OCI-M2 (cell line): ENCODE data around the gene FBXL7.

ENCODE experiments used
- DNase-seq: peaks from one replicate; lab custom pipeline; 2025; ENCODE audit not compliant: unreplicated experiment; lab: John Stamatoyannopoulos, UW

FBXL7 gene

DNA sequence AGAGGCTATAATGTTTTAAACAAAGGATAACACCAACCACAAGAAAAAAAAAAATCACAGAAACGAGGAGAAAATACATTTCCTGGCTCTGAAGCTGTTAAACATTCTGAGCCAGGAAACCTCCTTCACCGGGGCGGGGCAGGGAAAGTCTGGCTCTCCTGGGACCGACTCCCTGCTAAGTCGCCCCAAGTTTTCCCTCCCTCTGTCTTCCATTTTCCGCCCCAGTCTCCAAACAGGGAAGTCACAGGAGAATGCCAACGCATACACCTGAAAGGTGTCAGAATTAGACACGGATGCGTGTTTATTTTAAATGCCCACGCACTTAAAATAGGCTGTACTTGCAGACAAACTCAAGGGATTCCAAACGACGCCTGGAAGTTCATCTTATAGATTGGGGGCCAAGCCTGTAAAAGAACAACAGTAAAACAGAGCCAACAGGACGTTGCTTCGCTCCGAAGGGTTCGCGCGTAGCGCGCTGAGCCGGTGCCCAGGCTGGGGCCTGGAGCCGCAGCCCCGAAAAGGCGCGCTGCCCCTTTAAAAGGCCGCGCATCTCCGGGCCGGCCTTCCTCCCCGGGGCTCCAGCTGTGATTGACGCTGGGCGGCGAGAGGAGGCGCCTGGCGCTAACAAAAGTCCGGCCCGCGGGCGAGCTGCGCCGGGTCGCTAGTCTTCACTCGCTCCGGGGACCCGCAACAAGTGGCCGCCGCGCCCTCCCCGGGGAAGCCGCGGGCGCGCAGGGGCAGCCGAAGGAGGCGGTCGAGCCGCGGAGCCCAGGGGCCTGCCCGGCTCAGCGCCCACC is at the start of gene FBXL7:
TSS of gene FBXL7 (plus strand) at position 653 of the 797 bp plus-strand sequence.
- no peak for DNase-seq

DNA sequence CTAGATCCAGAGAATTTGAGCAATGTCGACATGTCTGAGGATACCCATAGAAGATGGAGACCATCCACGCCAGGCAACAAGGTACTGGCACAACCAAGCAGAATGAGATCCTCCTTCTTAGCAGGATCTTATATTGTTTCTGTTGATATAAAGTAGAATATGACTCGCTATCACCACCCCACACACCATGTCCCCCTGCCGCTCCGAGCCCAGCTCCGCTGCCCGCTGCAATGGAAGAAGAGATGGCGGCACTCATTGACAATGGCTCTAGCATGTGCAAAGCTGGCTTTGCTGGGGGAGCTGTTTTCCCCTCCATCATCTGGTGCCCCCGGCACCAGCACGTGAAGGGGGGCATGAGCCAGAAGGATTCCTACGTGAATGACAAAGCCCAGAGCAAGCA is 49.5 kb upstream of the FBXL7 start:
- no peak for DNase-seq

DNA sequence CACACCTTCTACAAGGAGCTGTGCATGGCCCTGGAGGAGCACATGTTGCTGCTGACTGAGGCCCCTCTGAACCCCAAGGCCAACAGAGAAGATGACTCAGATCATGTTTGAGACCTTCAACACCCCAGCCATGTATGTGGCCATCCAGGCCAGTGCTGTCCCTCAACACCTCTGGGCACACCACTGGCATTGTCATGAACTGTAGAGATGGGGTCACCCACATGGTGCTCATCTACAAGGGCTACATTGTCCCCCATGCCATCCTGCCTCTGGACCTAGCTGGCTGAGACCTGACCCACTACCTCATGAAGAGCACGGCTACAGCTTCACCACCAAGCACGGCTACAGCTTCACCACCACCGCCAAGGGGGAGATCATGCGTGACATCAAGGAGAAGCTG is 49.0 kb upstream of the FBXL7 start:
- no peak for DNase-seq

DNA sequence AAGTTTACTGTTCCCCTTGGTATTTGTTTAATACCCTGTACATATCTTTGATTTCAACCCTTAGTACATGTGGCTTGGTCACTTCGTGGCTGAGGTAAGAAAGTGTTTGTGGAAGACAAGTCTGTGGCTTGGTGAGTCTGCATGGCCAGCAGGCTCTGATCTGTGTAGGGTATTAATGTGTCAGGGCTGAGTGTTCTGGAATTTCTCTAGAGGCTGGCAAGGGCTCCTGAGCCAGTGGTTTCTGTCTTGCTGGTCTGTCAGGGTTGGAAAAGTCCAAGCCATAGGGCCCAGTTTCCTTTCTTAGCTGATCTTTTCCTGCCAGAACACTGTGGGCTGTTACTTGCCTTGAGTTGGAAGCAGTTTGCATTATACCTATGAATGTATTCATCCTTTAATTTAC is 48.0 kb upstream of the FBXL7 start:
- DNase-seq, result no peak

DNA sequence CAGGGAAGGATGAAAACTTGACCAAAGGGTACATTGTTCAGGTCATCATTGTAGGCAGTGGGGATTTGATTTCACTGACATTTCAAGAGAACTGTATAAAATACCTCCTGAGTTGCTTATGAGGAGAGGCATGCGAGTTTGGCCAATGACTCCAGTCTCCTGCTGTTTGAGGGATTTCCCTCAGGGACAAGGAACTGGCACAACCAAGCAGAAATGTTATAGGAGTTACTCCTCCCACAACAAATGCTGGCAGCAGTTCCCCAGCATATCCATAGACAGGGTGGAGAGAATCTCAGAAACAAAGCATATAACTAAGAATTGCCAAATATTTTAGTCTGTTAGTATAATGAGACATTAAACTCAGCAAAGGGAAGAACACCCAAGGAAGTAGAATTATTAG is 47.2 kb upstream of the FBXL7 start:
- no peak for DNase-seq

DNA sequence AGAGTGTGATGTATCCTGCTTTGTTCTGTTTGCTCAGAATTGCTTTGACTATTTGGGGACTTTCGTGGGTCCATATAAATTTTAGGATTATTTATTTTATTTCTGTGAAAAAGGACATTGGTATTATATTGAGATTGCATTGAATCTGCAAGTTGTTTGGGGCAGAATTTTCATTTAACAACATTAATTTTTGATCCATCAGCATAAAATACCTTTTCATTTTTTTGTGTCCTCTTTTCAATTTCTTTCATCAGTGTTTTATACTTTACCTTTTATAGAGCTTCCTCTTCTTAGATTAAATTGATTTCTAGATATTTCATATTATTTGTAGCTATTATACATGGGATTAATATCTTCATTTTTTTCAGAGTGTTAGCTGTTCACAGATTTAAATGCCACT is 40.8 kb upstream of the FBXL7 start:
- no peak for DNase-seq

DNA sequence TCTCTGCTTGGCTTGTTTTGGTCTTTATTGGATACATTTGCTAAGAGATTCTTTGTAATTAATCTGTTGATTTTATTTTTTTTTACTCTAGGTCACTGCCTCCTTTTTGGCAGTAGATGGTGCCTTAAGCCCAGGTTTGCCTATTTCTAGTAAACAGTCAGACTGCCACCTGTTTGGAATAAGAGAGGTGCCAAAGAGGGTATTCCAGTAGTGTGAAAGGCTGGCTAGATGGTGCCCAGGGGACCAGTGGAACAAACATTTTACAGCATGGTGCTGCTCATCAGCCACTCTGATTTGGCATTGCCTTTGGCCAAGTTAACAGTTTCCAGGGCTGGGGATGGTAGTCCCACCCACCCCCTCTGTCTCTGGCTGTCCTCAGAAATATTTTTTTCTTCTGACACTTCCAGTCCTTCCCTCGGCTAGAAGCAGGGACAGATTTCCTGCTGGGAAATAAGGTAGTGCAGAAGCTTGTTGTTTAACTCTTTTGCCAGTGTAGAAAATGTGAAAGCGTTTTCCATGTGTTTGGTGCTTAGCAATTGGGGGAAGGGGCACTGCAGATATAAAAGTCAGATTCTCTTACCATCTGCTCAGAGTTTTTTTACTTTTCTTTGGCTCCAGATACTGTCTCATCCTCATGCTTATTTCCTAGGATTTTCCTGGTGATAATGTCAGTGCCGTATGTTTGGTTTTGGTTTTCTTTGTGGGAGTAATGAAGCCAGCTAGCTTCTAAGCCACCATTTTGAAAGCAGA is 36.6 kb upstream of the FBXL7 start:
- DNase-seq, result no peak

DNA sequence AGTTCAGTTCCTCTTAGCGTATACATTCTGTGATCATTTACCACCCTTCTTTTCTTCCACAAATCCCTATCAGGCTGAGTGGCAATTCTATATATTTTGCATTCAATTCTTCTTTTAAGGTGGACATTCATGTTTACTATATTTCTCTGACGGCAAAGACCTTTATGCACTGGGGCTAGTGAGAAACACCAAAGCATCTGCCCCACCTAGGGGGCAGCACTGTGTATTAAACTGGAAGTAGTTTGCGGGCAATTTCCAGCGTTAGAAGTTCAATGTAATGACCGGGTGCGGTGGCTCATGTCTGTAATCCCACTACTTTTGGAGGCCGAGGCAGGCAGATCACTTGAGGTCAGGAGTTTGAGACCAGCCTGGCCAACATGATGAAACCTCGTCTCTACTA is 27.9 kb upstream of the FBXL7 start:
- DNase-seq, result no peak

DNA sequence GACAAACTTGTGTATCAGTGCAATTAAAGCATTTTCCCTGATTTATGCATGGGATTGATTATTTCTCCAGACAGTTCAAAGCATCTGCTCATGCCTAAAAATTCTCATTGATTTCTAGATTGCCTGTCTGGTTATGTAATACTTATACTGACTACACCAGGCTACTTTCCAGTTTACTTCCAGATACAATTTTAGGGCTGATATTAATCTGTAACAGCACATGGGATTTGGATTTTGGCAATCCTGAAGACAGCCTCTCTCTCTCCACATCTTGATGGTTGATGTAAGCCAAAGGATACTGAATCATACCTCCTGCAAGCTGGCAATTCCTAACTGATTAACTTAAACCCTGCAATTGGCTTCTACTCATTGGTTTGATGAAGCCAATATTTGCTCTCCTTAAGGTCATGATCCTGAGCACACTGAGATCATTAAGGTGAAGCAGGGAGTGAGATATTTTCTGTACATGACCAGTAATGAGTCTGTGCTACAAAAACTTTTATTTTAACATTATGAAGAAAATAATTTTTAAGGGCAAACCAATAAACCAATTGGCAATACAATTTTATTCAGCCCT is 25.7 kb upstream of the FBXL7 start:
- DNase-seq, result no peak

DNA sequence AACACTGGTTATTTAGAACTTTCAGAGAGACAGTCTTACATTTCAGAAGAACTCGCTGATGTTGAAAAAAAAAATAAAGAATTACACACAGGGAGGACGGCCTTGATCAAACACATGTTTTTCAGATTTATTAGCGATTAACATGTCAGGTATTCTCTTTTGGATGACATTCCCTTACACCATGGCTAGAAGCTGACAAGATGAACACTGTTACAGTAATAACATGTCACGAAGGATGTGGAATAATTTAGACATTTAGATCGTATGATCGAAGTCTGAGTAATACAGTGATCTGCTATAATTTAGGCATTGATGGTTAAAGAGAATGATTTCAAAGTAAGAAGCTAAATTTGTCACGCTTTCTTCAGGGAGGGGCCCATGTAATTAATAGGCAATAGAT is 24.6 kb upstream of the FBXL7 start:
- DNase-seq, result no peak

DNA sequence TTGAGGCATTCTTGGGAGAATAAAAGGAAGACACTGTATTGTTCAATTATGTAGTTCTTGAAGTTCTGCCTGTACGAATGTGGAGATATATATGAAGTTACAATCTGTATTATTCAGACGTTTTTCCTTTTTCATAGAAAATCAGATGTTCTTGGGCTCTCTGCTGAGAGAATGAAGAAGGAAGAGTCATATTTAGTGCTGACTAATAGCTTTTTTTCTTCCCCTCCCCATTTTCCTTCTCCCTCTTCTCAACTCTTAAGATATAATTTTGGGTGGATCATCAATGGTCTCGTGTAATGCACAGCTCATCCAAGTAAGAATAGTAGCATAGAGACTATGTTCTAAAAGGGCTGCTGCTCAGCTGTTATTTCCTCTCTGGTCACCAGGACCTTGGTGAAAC is 23.0 kb upstream of the FBXL7 start:
- DNase-seq, result no peak

DNA sequence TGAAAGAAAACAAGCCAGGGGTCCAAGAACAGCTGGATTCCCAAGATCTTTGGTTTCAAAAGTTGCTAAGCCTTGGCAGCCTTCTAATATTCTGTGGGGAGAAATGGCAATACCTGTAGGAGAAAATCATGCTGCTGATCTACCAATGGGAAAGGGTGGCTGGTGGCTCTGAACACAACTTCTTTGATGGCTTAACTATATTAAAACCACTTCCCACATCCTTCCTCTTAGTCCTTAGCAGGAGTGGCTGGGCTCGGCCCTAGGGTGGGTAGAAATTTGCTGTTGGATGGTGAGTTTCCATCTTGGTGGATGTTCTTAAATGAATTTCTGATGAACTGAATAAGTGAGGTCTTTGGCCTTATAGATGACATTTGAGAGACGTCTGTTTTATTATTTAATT is 19.5 kb upstream of the FBXL7 start:
- DNase-seq, result no peak

DNA sequence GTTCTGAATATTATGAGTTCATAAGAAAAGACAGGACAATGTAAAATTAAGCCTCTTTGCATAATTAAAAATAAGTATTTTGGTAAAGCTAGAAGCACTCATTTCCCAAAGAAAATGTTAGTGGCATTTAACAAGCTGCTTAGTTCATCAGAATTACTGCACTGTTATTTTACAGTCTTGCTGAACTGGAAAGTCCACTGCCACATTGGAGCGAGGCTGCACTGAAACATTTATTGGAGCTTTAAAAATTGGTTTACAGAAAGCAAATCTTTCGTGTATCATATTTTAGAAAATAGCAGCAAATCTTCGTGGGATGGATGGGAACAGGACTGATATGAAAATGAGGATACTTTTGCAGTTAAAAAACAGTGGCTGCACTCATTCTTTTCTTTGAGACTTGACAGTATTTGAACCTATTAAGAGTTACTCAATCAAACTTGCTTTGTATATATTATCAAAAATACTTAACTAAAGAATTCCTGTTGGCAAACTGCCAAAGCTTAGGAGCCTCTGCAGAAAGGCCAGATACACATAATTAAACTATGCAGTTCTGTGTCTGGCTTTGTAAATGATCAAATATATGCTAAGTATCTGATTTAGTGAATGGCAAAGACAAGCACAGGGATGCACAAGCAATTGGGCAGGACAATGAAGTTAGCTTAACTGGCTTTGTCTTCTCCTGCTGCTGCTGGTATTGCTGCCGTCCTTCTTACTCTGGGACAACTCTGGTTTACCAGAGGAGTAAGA is 16.5 kb upstream of the FBXL7 start:
- no peak for DNase-seq

DNA sequence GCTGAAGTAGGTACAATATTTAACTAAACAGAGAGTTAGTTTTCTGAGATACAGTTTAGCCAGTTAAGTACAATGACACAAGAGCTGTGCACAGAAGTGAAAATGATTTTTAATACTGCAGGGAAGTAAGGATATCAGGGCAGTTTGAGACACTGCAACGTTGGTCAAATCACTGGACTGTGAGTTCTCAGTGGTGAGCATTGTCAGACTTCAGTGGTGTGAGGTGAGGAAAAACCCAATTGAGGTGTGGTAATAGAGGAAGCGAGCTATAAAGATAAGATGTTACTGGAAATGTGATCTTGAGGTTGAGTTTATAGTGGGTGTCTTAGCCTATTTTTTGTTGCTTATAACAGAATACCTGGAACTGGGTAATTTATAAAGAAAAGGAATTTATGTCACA is 12.8 kb upstream of the FBXL7 start:
- DNase-seq, result no peak

DNA sequence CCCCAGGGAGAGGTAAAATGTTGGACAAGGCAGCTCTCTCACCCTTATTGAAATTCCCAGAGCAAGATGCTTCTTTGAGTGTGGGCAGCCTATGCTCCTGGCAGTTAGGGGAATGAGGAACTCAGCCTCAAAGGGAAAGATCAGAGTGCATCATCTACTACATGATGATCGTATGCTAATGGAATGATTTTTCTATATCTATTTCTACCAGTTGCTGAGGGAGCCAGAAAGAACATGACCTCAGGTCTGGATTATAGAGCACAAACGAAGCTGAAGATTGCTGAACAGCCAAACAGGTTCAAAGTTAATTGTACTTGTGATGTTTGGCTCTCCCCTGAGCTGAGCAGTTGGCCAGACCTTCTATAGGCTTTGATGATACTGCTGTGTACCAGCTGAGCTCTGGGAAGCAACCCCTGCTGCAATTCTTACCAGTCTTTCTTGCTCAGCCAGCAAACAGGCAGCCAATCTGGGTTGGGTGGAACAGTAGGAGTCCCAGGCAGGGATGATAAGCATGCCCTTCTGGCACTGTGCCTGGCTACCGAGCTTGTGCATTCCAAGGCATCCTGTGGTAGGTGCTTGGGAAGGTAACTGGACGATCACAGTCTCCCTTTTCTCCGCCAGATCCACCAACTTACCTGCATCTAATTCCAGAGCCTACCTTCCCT is 10.3 kb upstream of the FBXL7 start:
- DNase-seq, result no peak

DNA sequence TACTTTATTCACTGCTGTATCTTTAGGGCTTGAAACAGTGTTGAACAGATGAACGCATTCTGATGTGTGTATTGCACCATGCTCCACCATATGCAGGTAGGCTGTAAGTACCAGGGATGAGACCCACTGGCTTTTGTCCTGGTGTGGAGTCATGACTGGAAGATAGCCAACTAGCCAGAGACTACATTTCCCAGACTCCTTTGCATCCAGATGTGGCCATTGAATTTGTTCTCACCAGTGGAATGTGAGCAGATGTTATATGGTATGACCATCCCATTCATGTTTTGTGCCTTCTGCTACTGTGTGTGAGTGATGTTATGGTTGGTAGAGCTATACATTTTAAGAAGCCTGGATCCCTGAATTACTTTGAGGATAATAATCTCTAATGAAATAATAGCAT is 7.4 kb upstream of the FBXL7 start:
- DNase-seq, result no peak

DNA sequence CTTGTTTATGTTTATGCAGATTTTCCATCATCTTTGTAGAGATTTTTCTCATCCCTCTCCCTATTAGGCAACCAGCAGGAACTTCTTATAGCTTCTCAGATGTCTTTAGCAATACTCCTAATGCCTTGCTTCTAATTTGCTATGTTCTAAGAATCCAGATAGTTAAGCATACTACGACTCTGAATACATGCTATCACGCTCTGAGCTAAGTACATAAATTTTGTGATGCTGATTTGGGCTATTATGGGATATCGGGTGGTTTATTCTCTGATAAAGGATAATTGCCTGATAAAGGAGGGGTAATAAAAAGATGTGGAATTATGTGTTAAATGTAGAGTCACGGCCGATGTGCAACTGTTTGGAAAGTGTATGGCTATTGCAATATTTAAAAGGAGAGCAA is 6.5 kb upstream of the FBXL7 start:
- no peak for DNase-seq

DNA sequence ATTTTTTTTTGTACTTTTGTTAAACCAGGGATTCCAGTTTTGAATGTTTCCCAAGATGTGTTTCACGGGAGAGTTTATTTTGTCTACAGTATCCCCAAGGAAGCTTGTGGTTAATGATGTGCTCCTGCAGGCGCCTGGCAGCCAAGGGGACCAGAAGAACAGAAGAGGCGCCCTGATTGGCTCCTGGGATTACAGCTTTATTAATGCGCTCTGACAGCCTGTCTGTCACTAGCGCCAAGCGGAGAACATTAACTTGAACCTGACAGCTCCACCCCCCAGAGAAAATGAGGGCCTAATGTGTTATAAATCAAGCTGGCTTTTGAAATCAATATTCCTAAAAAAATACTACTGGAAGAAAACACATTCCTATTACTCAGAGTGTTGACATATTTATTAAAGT is 5.0 kb upstream of the FBXL7 start:
- no peak for DNase-seq

DNA sequence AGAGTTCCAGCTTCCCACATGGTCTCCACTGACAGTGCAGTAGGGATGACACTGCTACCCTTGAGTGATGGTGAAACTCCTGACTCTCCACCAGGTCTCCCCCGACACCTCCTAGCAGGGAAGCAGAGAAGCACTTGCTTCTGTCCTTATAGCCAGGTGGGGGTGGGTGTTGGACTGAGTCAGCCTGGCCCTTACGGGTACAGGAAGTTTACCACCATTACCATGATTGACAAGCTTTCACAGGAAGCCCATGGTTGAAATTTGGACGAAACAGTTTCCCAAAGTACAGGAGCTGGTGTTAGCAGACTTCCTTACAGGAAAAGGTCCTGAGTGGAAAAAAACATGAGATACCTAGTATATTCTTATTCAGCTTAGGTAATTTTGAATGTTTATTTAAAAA is 3.1 kb upstream of the FBXL7 start:
- no peak for DNase-seq

DNA sequence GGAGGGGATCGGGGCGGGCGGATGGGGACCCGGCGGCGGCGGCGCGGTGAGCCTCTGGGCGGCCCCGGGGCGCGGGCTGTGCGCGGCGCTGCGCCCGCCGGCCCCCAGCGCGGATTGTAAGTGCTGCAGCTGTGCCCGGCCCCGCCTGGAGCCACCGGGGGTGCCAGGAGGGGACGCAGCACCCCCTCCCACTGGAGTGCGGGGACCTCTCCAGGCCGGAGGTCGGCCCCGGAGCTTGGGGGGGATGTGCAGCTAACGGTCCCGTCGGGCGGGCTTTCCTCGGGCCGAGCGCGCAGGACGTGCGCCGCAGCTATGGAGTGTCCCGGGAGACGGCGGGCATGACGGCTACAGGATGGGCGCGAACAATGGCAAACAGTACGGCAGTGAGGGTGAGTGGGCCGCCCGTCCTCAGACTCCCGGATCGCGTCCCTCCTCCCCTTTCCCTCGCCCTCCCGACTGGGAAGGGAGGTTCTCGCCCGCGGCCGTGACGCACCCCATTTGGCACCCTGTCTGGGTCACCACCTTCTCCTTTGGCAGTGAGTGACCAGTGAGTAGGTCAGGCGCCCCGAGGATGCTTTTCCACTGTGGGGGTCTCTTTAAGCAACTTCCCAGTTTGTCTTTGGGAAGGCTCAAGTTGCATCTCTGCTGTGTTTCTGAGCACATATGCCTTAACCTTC is 483 bp downstream of the FBXL7 start:
- DNase-seq, result no peak
